IMR-90 (cell line): ENCODE measurements around the gene PLAAT2.

Source experiments
- BHLHE40 ChIP-seq: fragments of 150-350 bp; IDR thresholded peaks from 2 replicates; pipeline ENCODE4 v1.6.1; 2016; ENCODE audit warnings: mild to moderate bottlenecking, low read depth, low read length
- CTCF ChIP-seq: conservative IDR thresholded peaks from 2 replicates; pipeline ENCODE4 v1.5.1; 2012; ENCODE audit warnings: mild to moderate bottlenecking, low read depth, low read length, improper control_type of control experiment
- FOS ChIP-seq: fragments of 150-350 bp; IDR thresholded peaks from 2 replicates; pipeline ENCODE4 v1.6.1; 2016; ENCODE audit warnings: low read depth, low read length
- MAZ ChIP-seq: IDR thresholded peaks from 2 replicates; pipeline ENCODE4 v1.6.1; 2012; ENCODE audit warnings: low read depth, mild to moderate bottlenecking, low read length, improper control_type of control experiment, moderate library complexity, borderline replicate concordance
- RCOR1 ChIP-seq: IDR thresholded peaks from 2 replicates; pipeline ENCODE4 v1.6.1; 2012; ENCODE audit warnings: mild to moderate bottlenecking, low read length, improper control_type of control experiment; ENCODE audit not compliant: insufficient replicate concordance

GRCh38 chr11:63611395-63611747, 48.2 kb upstream of the PLAAT2 start:
- TF ChIP-seq RCOR1, result no peak
- no peak for TF ChIP-seq CTCF
- no peak for TF ChIP-seq BHLHE40
- TF ChIP-seq FOS, result no peak
- no peak for TF ChIP-seq MAZ
